Stimulated activated CD4-positive, alpha-beta T cell treated with anti-CD3 and anti-CD28 coated beads, Interleukin-15, amount 100 ng/mL, for 24 hours (primary cell): ENCODE results near the gene ERMP1.
"Not testable (repeated sequence)": the region's sequence is repeated elsewhere in the genome, so short reads cannot be mapped to it uniquely, and the experiment has no call there.

Source experiments
- DNase-seq: peaks from one replicate; pipeline ENCODE4 v3.0.0-alpha.2; 2020

Gene ERMP1, protein sequence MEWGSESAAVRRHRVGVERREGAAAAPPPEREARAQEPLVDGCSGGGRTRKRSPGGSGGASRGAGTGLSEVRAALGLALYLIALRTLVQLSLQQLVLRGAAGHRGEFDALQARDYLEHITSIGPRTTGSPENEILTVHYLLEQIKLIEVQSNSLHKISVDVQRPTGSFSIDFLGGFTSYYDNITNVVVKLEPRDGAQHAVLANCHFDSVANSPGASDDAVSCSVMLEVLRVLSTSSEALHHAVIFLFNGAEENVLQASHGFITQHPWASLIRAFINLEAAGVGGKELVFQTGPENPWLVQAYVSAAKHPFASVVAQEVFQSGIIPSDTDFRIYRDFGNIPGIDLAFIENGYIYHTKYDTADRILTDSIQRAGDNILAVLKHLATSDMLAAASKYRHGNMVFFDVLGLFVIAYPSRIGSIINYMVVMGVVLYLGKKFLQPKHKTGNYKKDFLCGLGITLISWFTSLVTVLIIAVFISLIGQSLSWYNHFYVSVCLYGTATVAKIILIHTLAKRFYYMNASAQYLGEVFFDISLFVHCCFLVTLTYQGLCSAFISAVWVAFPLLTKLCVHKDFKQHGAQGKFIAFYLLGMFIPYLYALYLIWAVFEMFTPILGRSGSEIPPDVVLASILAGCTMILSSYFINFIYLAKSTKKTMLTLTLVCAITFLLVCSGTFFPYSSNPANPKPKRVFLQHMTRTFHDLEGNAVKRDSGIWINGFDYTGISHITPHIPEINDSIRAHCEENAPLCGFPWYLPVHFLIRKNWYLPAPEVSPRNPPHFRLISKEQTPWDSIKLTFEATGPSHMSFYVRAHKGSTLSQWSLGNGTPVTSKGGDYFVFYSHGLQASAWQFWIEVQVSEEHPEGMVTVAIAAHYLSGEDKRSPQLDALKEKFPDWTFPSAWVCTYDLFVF

DNA sequence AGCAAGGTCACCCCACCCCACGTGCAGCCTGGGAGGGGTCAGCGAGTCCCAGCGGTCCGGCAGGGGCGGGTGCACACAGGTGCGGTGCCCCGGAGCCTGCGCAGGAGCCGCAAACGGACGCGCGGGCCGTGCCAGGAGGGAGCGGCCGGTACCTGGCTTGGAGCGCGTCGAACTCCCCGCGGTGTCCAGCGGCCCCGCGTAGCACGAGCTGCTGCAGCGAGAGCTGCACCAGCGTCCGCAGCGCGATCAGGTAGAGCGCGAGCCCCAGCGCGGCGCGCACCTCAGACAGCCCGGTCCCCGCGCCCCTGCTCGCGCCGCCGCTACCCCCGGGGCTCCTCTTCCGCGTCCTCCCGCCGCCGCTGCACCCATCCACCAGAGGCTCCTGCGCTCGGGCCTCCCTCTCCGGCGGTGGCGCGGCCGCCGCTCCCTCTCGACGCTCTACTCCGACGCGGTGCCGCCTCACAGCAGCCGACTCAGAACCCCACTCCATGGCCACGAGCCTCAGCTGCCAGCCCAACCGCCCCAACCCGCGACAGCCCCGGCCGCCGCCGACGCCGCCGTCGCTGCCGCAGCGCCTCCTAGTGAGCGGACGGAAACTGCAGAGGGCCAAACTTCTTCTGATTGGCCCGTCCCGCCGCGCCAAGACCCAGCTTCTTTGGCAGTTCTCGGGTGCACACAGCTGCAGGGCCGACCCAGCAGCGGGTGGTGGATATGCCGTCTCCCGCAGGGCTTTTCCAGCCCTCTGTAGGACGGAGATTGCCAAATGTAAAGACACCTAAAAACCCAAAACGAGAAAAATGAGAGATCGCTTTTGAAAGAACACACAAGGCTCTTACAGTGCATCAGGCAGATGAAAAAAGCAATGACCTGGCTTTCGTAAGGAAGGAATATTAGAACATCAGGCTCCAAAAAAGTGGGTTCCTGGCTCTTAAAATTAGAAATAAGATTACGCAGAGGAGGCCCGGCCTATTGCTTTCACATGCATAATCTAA lies at the start of gene ERMP1:
TSS of gene ERMP1 (minus strand) at position 580 of the 992 bp plus-strand sequence. CDS start at position 490, 90 bp downstream.
- DNase-seq = peak; percentile 94

DNA sequence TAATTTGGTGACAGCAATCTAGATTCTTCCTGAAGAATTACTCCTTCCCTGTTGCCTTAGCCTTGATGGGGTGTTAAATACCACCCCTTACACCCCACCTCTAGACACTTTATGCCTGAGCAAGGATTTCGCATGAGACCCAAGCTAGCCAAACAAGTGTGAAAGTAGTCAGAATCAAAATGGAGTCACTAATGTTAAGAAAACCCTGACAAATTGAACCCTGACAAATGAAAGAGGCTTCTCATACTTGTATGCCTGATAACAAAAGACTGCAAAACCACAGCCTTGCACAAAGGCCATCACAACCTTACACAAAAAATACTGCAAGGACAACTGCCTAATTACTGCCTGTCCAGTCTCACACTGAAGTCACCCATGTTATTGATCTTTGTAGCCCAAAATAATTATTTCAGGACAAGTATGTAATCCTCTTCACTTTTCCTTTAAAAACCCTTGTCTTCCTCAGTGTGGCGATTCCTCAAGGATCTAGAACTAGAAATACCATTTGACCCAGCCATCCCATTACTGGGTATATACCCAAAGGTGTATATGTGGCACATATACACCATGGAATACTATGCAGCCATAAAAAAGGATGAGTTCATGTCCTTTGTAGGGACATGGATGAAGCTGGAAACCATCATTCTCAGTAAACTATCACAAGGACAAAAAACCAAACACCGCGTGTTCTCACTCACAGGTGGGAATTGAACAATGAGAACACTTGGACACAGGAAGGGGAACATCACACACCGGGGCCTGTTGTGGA lies 49.5 kb upstream of the ERMP1 start:
- DNase-seq = not testable (repeated sequence)

DNA sequence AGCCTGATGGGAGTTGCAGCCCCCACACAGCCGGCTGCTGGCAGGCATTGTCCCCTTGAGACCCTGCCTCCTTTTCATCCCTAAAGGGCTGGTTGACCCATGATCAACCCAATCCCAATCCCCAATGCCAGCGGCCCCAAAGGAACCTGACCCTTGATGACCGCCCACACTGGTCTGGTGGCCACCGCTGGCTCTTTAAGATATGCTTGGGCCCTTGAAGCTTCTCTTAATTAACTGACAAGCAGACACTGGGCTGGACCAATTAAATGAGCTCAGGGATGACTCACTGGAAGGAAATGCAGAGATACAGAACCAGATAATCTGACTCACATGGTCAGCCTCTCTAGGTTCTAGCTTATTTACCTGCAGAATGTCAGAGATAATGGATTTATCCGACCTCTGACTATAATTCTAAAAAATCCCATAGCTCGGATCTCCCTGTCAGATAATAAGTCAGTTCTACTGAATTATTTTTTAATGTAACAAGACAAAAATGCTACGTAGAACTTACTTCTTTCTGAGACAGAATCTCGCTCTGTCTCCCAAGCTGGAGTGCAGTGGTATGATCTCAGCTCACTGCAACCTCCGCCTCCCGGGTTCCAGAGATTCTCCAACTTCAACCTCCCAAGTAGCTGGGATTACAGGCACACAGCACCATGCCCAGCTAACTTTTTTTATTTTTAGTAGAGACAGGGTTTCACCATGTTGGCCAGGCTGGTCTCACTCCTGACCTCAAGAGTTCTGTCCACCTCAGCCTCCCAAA lies 46.7 kb upstream of the ERMP1 start:
- DNase-seq = no peak

- no peak for DNase-seq
These were observed 43.8 kb upstream of the ERMP1 start for GRCh38 chr9:5876711-5877110.

DNA sequence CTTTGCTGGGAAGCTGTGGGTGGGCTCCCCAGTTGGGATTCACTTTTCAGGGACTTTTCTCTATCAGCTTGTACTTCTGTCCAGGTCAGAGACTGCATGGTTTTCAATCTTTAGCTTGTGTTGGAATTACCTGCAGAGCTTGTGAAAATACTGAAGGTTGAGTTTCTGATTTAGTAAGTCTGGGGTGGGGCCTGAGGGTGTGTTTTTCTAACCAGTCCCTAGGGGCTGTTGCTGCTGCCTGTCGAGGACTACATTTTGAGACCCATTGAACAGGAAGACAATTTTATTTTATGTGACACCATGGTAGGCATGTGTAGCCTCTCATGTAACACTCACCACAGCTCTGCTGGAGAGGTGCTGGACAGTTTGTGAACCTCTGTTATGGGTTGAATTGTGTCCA lies 43.1 kb upstream of the ERMP1 start:
- no peak for DNase-seq

- no peak for DNase-seq
These were observed 41.1 kb upstream of the ERMP1 start for GRCh38 chr9:5874048-5874447.

DNA sequence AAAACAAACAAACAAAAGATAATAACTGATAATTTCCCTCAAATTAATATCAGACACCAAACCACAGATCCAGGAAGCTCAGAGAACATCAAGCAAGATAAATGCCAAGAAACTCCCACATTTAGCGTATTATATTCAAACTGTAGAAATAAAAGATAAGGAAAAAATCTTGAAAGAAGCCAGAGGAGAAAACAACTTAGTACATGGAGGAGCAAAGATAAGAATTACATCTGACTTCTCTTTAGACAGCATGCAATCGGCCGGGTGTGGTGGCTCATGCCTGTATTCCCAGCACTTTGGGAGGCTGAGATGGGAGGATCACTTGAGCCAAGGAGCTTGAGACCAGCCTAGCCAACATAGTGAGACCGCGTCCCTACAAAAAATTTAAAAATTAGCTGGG lies 40.5 kb upstream of the ERMP1 start:
- no peak for DNase-seq

GRCh38 chr9:5872511-5872910 lies 39.6 kb upstream of the ERMP1 start:
- no peak for DNase-seq

- DNase-seq = no peak
These were observed 38.9 kb upstream of the ERMP1 start for GRCh38 chr9:5871785-5872184.

DNA sequence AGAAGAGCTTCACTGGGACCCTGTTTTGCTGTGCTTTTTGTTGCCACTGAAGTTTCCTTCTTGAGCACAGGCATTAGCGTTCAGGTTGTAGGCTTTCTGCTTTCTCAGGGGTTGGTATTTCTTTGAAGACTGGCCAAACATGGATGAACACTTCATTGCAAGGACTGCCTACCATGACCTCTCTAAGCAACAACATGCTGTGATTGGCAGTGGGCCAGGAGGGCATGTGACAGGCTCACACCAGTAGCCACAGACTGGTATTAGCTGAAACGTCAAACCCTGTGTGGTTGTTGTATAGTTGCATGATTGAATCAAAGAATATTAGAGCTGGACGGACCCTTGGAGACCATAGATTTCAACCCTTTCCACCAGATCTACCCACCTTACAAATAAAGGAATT lies 37.8 kb upstream of the ERMP1 start:
- DNase-seq = no peak

DNA sequence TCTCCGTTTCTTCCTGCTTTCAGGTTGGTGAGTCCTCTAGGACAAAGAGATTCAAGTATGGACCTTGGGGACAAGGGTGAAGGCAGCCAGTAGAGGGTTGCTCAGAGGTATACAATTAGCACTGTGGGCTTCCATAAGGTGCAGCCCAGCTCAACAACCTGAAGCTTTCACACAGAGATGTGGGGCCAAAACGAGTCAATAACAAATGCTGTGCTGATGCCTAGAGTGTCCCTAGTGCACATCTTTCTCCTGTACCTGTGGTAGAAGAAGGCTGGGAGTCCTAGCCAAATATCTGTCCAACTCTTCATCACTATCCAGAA lies 37.1 kb upstream of the ERMP1 start:
- no peak for DNase-seq

- DNase-seq = peak; percentile 48
These were observed 36.5 kb upstream of the ERMP1 start for GRCh38 chr9:5869315-5870019.

- no peak for DNase-seq
These were observed 35.3 kb upstream of the ERMP1 start for GRCh38 chr9:5868235-5868634.

DNA sequence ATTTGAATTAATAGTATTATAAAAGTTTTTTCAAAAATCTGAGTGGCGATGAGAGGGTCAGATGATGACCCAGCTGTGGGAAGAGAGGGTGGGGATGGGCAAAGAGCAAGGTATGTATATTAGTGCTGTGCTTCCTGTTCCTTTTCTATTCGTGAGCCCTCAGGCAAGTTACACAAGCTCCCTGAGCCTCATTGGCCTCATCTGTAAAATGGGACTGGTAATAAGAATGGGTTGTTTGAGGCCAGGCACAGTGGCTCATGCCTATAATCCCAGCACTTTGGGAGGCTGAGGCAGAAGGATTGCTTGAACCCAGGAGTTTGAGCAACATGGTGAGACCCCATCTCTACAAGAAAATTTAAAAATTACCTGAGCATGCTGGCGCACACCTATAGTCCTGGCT lies 33.8 kb upstream of the ERMP1 start:
- DNase-seq = no peak

GRCh38 chr9:5866272-5866671 lies 33.4 kb upstream of the ERMP1 start:
- no peak for DNase-seq

DNA sequence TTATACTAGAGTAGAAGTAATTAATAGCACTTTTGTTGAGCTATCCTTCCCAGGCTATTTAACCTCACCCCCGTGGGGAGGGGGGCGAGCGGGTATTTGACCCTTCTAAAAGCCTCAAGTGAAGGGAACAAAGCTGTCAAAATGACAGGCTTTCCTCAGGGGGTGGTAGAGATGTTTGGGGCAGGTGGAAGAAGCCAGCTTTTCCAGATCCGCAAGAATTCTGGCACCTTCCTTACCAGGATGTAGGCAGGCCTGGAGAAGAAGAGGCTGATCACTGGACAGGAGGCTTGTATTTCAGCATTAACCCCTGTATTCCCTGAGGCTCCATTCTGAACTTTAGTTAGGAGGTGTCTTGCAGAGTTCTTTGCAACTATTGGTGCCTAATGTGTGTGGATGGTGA lies 31.5 kb upstream of the ERMP1 start:
- DNase-seq = no peak

DNA sequence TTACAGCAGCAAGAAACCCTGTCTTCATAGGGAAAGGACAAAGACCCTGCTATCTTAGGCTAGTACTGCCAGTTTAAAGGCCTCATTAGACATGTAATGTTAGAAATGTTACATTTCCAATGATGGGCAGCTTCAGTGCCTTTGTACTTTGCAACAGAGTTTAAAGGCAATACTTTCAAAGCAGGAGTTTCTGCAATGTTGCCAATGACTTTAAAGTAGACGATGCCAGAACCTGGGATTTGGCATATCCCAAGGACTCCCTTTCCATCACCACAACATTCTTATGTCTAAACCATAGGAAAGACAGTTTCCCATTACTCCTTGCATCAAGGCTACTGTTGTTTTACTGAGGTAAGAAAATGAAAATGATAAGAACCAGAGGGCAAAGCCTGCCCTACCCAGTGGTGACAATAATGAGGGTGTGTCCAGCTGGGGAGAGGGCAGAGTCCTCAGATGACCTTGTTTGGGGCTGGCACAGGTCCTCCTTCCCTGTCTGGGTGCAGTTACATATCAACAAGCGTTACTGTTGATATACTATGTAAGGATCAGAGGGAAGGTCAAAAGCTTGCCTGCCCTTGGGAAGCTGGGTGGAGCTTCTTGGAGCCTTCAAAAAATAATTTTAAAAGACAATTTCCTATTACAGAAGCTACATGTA lies 30.3 kb upstream of the ERMP1 start:
- DNase-seq = no peak

- no peak for DNase-seq
These were observed 25.9 kb upstream of the ERMP1 start for GRCh38 chr9:5858833-5859232.

GRCh38 chr9:5857928-5858327 lies 25.0 kb upstream of the ERMP1 start:
- no peak for DNase-seq
